ENCODE measurements around the gene ADIPOR1. TPM values are rescaled to one million over a fixed set of nuclear protein-coding genes. Genes with fewer than 3 reads are reported as not detected.

Gene ADIPOR1
- total and polyA plus RNA-seq, 9 donors, result 39.7 to 119 (median 49.7) TPM

DNA sequence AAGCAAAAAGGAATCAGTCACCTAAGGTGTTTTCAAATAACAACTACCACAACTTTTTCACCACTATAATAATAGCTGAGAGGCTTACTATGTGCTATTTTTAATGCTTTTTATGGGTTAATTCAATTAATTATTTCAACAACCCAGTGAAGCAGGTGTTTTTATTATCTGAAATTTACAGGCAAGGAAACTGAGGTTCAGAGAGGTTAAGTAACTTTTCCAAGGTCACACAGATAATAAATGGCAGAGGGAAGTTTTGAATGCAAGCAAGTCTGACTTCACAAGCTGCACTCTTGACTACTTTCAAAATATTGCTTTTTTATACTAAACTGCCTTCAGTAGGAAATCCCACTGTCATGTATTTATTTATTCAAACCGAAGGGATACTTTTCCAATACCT lies 44.8 kb upstream of the ADIPOR1 start:
- Histone ChIP-seq H3K27ac (no peak overlapping the region), H3K9me3 (no peaks in the 10 kb centered on the region), H3K4me3 (no peak overlapping the region), H3K36me3 (no peaks in the 10 kb centered on the region), H3K4me1 (ENCODE audit: insufficient read depth) (no peaks in the 10 kb centered on the region), H3K27me3 (no peaks in the 10 kb centered on the region)
- no peak for TF ChIP-seq POLR2A (IDR thresholded peaks at IDR 0.05)
- no peak for DNase-seq
- WGBS, 3 donors, result 60 to 73% (median 64%) methylated on average over 1 of the region's 1 CpG
- intact Hi-C loops (cut with DNase I), result no loop called here

DNA sequence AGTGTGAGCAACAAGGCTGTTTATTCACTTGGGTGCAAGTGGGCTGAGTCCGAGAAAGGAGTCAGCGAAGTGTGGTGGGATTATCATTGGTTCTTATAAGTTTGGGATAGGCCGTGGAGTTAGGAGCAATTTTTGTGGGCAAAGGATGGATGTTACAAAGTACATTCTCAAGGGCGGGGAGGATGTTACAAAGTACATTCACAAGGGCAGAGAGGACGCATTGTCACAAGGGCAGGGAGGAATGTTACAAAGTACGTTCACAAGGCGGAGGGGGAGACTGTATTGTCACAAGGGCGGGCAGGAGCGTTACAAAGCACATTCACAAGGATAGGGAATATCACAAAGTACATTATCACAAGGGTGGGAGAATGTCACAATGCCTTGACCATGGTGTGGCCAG lies 43.9 kb upstream of the ADIPOR1 start:
- DNase-seq, result no peak
- no peak for TF ChIP-seq EP300 (IDR thresholded peaks at IDR 0.05)
- no peak for TF ChIP-seq POLR2A (IDR thresholded peaks at IDR 0.05)
- TF ChIP-seq, protein P1, sequence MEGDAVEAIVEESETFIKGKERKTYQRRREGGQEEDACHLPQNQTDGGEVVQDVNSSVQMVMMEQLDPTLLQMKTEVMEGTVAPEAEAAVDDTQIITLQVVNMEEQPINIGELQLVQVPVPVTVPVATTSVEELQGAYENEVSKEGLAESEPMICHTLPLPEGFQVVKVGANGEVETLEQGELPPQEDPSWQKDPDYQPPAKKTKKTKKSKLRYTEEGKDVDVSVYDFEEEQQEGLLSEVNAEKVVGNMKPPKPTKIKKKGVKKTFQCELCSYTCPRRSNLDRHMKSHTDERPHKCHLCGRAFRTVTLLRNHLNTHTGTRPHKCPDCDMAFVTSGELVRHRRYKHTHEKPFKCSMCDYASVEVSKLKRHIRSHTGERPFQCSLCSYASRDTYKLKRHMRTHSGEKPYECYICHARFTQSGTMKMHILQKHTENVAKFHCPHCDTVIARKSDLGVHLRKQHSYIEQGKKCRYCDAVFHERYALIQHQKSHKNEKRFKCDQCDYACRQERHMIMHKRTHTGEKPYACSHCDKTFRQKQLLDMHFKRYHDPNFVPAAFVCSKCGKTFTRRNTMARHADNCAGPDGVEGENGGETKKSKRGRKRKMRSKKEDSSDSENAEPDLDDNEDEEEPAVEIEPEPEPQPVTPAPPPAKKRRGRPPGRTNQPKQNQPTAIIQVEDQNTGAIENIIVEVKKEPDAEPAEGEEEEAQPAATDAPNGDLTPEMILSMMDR (IDR thresholded peaks at IDR 0.05), result no peak
- no peak overlapping the region for H3K27ac ChIP-seq
- no peaks in the 10 kb centered on the region for H3K27me3 ChIP-seq
- no peak overlapping the region for H3K4me3 ChIP-seq
- 78 to 80% (median 79%) methylated on average over 9 of the region's 9 CpGs for WGBS, 3 donors
- intact Hi-C loops (cut with DNase I), result no loop called here
- H3K4me1 ChIP-seq (ENCODE audit: insufficient read depth), result no peaks in the 10 kb centered on the region
- H3K36me3 ChIP-seq, result no peaks in the 10 kb centered on the region
- no peaks in the 10 kb centered on the region for H3K9me3 ChIP-seq

DNA sequence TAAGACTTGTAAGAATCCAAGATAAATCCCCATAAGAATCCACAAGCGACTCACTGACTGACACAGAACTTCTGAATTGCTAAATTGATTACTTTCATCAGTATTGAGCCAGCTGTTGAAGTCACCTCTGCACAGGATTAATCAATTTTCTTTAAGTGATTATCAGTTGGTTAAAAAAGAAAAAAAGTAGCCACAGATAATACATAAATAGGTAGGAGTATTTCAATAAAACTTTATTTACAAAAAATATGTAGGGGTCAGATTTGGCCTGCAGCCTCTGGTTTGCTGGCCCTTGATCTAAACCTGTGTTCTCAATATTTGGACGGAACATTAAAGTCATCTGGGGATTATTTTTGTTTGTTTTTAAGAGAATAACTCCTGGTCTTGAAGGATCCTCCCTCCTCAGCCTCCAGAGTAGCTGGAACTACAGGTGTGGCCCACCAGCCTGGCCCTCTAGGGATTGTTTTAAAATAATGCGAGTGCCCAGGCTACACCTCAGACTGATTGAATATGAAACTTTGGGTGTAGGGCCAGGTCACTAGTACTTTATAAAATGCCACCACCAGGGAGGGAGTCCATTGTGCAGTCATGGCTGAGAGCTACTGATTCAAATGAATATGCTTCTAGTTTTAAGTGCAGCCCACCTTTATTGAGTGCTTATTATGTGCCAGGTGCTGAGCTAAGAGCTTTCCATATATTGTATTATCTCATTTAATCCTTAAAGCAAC lies 42.3 kb upstream of the ADIPOR1 start:
- H3K9me3 ChIP-seq, result no peaks in the 10 kb centered on the region
- no peak overlapping the region for H3K4me3 ChIP-seq
- H3K36me3 ChIP-seq, result no peaks in the 10 kb centered on the region
- DNase-seq, result no peak
- H3K4me1 ChIP-seq (ENCODE audit: insufficient read depth), result no peaks in the 10 kb centered on the region
- H3K27ac ChIP-seq, result no peak overlapping the region
- intact Hi-C loops (cut with DNase I), result no loop called here
- WGBS, 3 donors, result 81 to 82% (median 81%) methylated on average over 3 of the region's 3 CpGs
- TF ChIP-seq EP300 (IDR thresholded peaks at IDR 0.05) (no peak), POLR2A (IDR thresholded peaks at IDR 0.05) (no peak)
- TF ChIP-seq, protein P1 (IDR thresholded peaks at IDR 0.05), result no peak
- H3K27me3 ChIP-seq, result no peaks in the 10 kb centered on the region

DNA sequence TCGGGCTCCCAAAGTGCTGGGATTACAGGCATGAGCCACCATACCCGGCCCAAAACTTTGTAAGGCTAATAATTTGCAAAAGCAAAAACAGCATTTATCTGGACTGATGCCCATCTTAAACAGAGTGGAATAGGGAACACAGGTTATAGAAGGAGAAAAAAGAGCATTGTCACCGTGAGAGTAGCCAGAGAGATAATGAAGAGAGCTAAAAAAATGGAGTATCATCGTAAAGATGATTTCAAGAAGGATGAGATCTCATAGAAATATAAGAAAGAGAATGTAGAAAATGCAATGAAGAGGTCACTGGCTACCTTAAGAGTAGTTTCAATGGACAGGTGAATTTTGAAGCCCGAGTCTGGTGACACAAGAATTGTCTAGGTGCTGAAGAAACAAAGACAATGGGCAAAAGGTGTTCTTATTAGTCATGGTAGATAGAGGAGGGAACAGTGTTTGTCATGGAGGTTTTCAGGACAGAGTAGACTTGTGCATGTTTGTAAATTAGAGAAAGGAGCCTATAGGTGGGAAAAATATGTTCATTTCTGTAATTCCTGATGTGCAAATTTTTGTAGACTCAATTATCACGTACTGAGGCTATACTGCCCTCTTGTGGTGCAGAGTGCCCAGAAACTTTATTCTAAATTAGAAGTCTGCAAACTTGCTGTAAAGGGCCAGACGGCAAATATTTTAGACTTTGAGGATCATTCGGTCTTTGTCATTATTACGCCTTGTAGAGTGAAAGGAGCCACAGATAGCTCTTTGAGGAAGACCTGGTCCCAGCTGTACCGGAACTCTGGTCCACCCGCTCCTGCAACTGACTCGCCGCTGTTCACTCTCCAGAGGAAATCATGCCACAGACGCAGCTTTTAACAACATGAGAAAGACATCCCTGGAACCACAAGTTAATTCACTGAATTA lies 41.0 kb upstream of the ADIPOR1 start:
- DNase-seq, result peak in 4 of 5 donors; percentile 19 to 62 (median 42)
- no peak overlapping the region for H3K4me3 ChIP-seq
- intact Hi-C loops (cut with DNase I), result no loop called here
- WGBS, 3 donors, result 38 to 41% (median 40%) methylated on average over 14 of the region's 14 CpGs
- H3K27me3 ChIP-seq, result no peaks in the 10 kb centered on the region
- H3K27ac ChIP-seq, result no peak overlapping the region
- H3K36me3 ChIP-seq, result no peaks in the 10 kb centered on the region
- H3K4me1 ChIP-seq (ENCODE audit: insufficient read depth), result no peaks in the 10 kb centered on the region
- TF ChIP-seq POLR2A (IDR thresholded peaks at IDR 0.05), result no peak
- TF ChIP-seq, protein P1 (IDR thresholded peaks at IDR 0.05), result peak; percentile 52 to 63 (median 53)
- H3K9me3 ChIP-seq, result no peaks in the 10 kb centered on the region

Measured in ovary (tissue), 9 donors.